ENCODE measurements around the gene AFF3. TPM values are rescaled to one million over a fixed set of nuclear protein-coding genes. Genes with fewer than 3 reads are reported as not detected.

The AFF3 gene
- total and polyA plus RNA-seq, 10 of the 15 experiments (the other 5 are each of a cell fraction or from before 2014, with no cell fraction given): 0.26 to 5.5 (median 3.0) TPM

GRCh38 chr2:99845296-99845695 is 297.1 kb downstream of the AFF3 start:
- H3K36me3 ChIP-seq (ENCODE audit: control insufficient read depth in 2 of 2, insufficient read depth in 2 of 2, low read length in 1 of 2): no peaks in the 10 kb centered on the region
- no peak for TF ChIP-seq PAX5 (IDR thresholded peaks at IDR 0.05; ENCODE audit: borderline replicate concordance, low read depth, low read length)
- no peak for TF ChIP-seq KDM1A (IDR thresholded peaks at IDR 0.05; ENCODE audit: borderline replicate concordance)
- TF ChIP-seq JUNB (IDR thresholded peaks at IDR 0.05): no peak
- TF ChIP-seq BMI1 (IDR thresholded peaks at IDR 0.05; ENCODE audit: borderline replicate concordance): no peak
- TF ChIP-seq GABPA (IDR thresholded peaks at IDR 0.05; ENCODE audit: low read depth): no peak
- TF ChIP-seq WRNIP1 (IDR thresholded peaks at IDR 0.05; ENCODE audit: borderline replicate concordance, low read depth, low read length): no peak
- no peak for TF ChIP-seq MLLT1 (IDR thresholded peaks at IDR 0.05)
- TF ChIP-seq TARDBP (IDR thresholded peaks at IDR 0.05; ENCODE audit: borderline replicate concordance): no peak
- TF ChIP-seq MAX (IDR thresholded peaks at IDR 0.05; ENCODE audit: low read depth, low read length): no peak
- no peak for TF ChIP-seq ZNF622 (IDR thresholded peaks at IDR 0.05)
- no peak for TF ChIP-seq HDGF (IDR thresholded peaks at IDR 0.05)
- TF ChIP-seq EP300 (IDR thresholded peaks at IDR 0.05; ENCODE audit: borderline replicate concordance in 1 of 2, control insufficient read depth in 1 of 2, low read depth in 2 of 2, low read length in 2 of 2): no peak
- no peak for TF ChIP-seq IRF5 (IDR thresholded peaks at IDR 0.05; ENCODE audit: borderline replicate concordance)
- TF ChIP-seq ZNF207 (IDR thresholded peaks at IDR 0.05; ENCODE audit: borderline replicate concordance): no peak
- no peak for TF ChIP-seq YBX1 (IDR thresholded peaks at IDR 0.05)
- no peak for TF ChIP-seq POLR2AphosphoS2 (IDR thresholded peaks at IDR 0.05; ENCODE audit: low read depth, low read length)
- no peak for TF ChIP-seq USF1 (IDR thresholded peaks at IDR 0.05; ENCODE audit: borderline replicate concordance, extremely low read length, insufficient read depth, low read depth, low read length)
- no peak for TF ChIP-seq SMAD1 (IDR thresholded peaks at IDR 0.05; ENCODE audit: low read depth, partially characterized antibody)
- TF ChIP-seq NBN (IDR thresholded peaks at IDR 0.05): no peak
- no peaks in the 10 kb centered on the region; a peak in 1 of 4 replicates for H3K27me3 ChIP-seq (replicated peaks in 1 of 2; ENCODE audit: control insufficient read depth in 2 of 2, insufficient read depth in 2 of 2, low read length in 1 of 2)
- intact Hi-C loops (cut with micrococcal nuclease; ENCODE audit: unreplicated experiment): no loop called here
- ATAC-seq: no peak
- DNase-seq (ENCODE audit: low read depth, low spot score): no peak
- H3K9me3 ChIP-seq (replicated peaks; ENCODE audit: control insufficient read depth, insufficient read depth, low read length): no peaks in the 10 kb centered on the region
- ChIA-PET SMC1A (ENCODE audit: uncharacterized antibody, unreplicated experiment) (no interaction called here), POLR2A (no interaction called here), RAD21 (ENCODE audit: unreplicated experiment) (no interaction called here), CTCF (no interaction called here)
- H3K4me2 ChIP-seq (ENCODE audit: control insufficient read depth, insufficient read depth): no peak overlapping the region
- no peaks in the 10 kb centered on the region for H3K4me1 ChIP-seq (ENCODE audit: control insufficient read depth, insufficient read depth, low read length)
- no peak overlapping the region for H3K27ac ChIP-seq (ENCODE audit: control insufficient read depth, insufficient read depth)
- H3K79me2 ChIP-seq (ENCODE audit: control insufficient read depth, insufficient read depth, low read length): no peaks in the 10 kb centered on the region
- WGBS (ENCODE audit: insufficient coverage, insufficient replicate concordance, low lambda C conversion rate, missing lambda C conversion rate): 50% methylated on average over 5 of the region's 5 CpGs
- H3K4me3 ChIP-seq: no peak overlapping the region
- H3K9ac ChIP-seq (ENCODE audit: control insufficient read depth, insufficient read depth, low read length): no peak overlapping the region
- no peak overlapping the region for H2AFZ ChIP-seq (ENCODE audit: control insufficient read depth, low read depth, low read length)
- in situ Hi-C loops (cut with MboI): no loop called here
- no TSS peak for BruUV-seq (replicated peaks)
- no peak for FAIRE-seq
- H4K20me1 ChIP-seq (ENCODE audit: control insufficient read depth, insufficient read depth): no peaks in the 10 kb centered on the region

Measured in GM12878 (cell line).